NCI-H510A (cell line): ENCODE data around the gene R3HCC1L.

ENCODE experiments used
- DNase-seq: peaks from one replicate; lab custom pipeline; 2025; lab: John Stamatoyannopoulos, UW

Gene R3HCC1L

GRCh38 chr10:98276311-98276710 is 141.9 kb downstream of the R3HCC1L start:
- DNase-seq, result no peak

DNA sequence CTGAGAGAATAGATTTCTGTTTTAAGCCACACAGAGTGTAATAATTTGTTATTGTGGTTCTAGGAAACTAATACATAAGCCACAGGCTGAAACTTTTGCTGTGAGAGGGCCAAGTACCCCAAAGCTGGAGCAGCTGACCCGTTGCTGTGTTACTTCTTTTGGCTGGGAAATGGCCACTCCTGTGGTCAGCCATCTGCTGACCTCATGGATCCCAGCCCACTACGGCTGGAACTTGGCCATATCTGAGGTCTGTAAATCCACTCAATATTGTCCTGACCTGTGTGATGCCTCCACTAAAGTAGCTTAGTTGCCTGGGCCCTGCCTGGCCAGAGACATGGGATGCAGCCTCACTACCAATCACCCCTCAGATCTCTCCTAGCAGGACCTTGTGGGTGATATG is 151.0 kb downstream of the R3HCC1L start:
- no peak for DNase-seq

DNA sequence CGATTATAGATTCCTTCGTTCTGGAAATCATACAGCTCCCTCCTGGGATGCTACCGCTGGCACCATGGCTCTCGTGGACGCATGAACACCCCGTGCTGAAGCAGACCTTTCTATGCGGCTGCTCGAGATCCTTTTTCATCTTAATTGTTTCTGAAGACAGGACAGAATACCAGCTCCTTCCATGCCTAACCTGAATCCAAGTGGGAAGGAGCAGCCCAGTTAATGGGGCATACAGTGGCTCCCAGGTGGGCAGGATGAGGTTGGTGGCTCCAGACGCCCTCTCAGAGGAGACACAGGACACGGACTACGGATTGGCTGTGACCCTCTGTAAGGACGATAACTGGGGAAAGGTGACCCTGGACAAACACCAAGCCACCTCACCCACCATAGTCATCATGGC is 152.0 kb downstream of the R3HCC1L start:
- DNase-seq, result no peak

- no peak for DNase-seq
Observed at GRCh38 chr10:98287321-98287720, 152.9 kb downstream of the R3HCC1L start.

GRCh38 chr10:98289802-98290209 is 155.3 kb downstream of the R3HCC1L start:
- no peak for DNase-seq

GRCh38 chr10:98292971-98293370 is 158.5 kb downstream of the R3HCC1L start:
- DNase-seq, result no peak

DNA sequence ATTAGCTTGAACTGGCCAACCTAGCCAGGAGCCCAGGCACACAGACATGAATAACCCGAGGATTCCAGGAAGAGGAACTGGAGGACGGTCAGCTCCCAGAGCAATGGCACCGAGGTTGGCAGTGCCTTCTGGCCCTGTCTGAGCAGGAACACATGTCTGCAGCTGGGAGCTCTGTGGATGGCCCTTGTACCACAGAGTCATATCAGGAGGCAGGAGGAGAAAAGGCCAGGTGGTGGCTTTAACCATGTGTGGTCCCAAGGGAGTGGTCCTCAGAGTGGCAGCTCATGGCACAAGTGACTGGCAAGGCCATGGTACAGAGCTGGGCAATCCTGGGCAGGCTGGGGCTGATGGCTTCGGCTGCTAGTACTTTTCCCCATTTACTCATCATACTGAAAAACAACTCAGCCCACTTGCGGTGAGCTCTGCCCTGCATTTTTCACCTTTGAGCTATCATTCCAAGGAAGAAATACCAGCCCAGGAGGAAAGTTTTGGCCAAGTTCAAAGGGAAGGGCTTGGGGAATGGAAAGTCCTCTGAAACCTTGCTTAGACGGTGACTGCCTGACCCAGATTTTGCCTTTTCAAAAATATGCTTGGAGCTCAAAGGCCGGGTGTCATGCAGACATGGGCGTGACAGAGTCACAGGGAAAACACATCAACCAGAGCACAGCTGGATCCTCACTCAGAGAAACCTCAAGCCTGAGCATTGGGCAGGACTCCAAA is 159.3 kb downstream of the R3HCC1L start:
- no peak for DNase-seq

DNA sequence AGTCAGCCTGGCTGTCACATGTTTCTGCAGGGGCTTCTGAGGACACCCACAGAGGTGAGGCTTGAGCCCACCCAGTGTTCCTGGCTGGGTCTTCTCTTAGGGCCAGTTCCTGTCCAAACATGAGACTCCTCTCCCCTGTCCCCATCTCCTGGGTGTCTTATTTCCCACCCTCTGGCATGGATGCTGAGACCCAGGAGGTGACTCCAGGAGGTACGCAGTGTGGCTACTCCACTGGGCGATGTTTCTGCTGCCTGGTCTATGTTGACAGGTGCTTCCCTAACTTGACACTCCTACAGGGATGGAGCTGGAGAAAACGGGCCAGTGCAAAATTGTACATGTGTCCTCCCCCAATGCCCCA is 159.8 kb downstream of the R3HCC1L start:
- DNase-seq, result no peak
